22Rv1 (cell line): ENCODE measurements around the gene ZNF681.

Experiments
- CTCF ChIP-seq: fragments of 450-650 bp; IDR thresholded peaks from 2 replicates; pipeline ENCODE4 v1.5.1; 2017; ENCODE audit warnings: mild to moderate bottlenecking
- ZFX ChIP-seq: fragments of 450-650 bp; IDR thresholded peaks from 2 replicates; pipeline ENCODE4 v1.6.1; 2017; ENCODE audit warnings: antibody characterized with exemption, borderline replicate concordance

- TF ChIP-seq CTCF (no peak), ZFX (no peak)
Observed at GRCh38 chr19:23795462-23795861, 36.8 kb upstream of the ZNF681 start.
